ENCODE measurements around the gene CERS6. TPM values are rescaled to one million over a fixed set of nuclear protein-coding genes. Genes with fewer than 3 reads are reported as not detected.

The CERS6 gene
- total RNA-seq, 4 donors from 2014 or later, result 35.7 to 60.6 (median 39.2) TPM

- WGBS, 2 donors, result 49 to 59% methylated on average over 2 of the region's 2 CpGs
- no peaks in the 10 kb centered on the region for H3K9me3 ChIP-seq
- no peak overlapping the region for H3K27ac ChIP-seq
- H3K4me1 ChIP-seq, result peaks cover 0 to 13% of the 10 kb centered on the region in 2 donors
- intact Hi-C loops (cut with DNase I), result no loop called here
- DNase-seq, result no peak
- TF ChIP-seq, protein P1, sequence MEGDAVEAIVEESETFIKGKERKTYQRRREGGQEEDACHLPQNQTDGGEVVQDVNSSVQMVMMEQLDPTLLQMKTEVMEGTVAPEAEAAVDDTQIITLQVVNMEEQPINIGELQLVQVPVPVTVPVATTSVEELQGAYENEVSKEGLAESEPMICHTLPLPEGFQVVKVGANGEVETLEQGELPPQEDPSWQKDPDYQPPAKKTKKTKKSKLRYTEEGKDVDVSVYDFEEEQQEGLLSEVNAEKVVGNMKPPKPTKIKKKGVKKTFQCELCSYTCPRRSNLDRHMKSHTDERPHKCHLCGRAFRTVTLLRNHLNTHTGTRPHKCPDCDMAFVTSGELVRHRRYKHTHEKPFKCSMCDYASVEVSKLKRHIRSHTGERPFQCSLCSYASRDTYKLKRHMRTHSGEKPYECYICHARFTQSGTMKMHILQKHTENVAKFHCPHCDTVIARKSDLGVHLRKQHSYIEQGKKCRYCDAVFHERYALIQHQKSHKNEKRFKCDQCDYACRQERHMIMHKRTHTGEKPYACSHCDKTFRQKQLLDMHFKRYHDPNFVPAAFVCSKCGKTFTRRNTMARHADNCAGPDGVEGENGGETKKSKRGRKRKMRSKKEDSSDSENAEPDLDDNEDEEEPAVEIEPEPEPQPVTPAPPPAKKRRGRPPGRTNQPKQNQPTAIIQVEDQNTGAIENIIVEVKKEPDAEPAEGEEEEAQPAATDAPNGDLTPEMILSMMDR (IDR thresholded peaks at IDR 0.05), result no peak
- H3K27me3 ChIP-seq, result no peaks in the 10 kb centered on the region
- no peaks in the 10 kb centered on the region for H3K36me3 ChIP-seq
- no peak overlapping the region for H3K4me3 ChIP-seq (replicated peaks in 1 of 3)
Observed at GRCh38 chr2:168649562-168649961, 193.5 kb downstream of the CERS6 start.

DNA sequence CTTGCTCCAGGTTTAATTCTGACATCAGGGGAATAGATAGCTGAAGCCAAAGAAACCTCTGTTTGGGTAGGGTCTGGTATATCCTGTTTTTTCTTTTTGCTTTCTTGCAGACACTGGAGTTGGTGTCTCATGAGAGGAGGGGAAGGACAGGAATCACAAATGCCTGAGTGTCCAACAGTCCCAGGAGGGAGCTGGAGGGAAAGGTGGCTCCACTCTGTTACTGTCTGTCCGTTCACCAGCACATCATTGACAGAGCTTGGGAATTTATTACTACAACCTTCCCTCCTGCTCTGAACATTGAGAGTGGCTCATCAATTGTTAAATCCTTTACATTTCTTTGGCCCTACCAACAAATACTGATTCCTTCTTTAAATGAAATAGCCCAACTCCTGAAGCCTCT is 194.1 kb downstream of the CERS6 start:
- peaks cover 0 to 13% of the 10 kb centered on the region in 2 donors for H3K4me1 ChIP-seq
- intact Hi-C loops (cut with DNase I), result no loop called here
- 0 to 52% methylated on average over 1 of the region's 1 CpG for WGBS, 2 donors

GRCh38 chr2:168650781-168651180 is 194.7 kb downstream of the CERS6 start:
- Histone ChIP-seq H3K27me3 (no peaks in the 10 kb centered on the region), H3K36me3 (no peaks in the 10 kb centered on the region), H3K4me1 (peaks cover 0 to 13% of the 10 kb centered on the region in 2 donors), H3K9me3 (no peaks in the 10 kb centered on the region), H3K4me3 (replicated peaks in 1 of 3) (no peak overlapping the region), H3K27ac (no peak overlapping the region)
- no peak for DNase-seq
- no peak for TF ChIP-seq POLR2A (IDR thresholded peaks at IDR 0.05)
- TF ChIP-seq, protein P1 (IDR thresholded peaks at IDR 0.05), result no peak
- intact Hi-C loops (cut with DNase I), result no loop called here

More for the DNA sequence above, 194.1 kb downstream of the CERS6 start:
- no peak for DNase-seq
- H3K9me3 ChIP-seq, result no peaks in the 10 kb centered on the region
- H3K27ac ChIP-seq, result no peak overlapping the region
- no peak overlapping the region for H3K4me3 ChIP-seq (replicated peaks in 1 of 3)
- H3K36me3 ChIP-seq, result no peaks in the 10 kb centered on the region
- no peak for TF ChIP-seq POLR2A (IDR thresholded peaks at IDR 0.05)
- TF ChIP-seq, protein P1 (IDR thresholded peaks at IDR 0.05), result no peak
- H3K27me3 ChIP-seq, result no peaks in the 10 kb centered on the region

- H3K27me3 ChIP-seq, result no peaks in the 10 kb centered on the region
- H3K27ac ChIP-seq, result no peak overlapping the region
- WGBS, 2 donors, result 61 to 84% methylated on average over 3 of the region's 3 CpGs
- intact Hi-C loops (cut with DNase I), result no loop called here
- H3K36me3 ChIP-seq, result no peaks in the 10 kb centered on the region
- TF ChIP-seq, protein P1 (IDR thresholded peaks at IDR 0.05), result no peak
- TF ChIP-seq POLR2A (IDR thresholded peaks at IDR 0.05), result no peak
- DNase-seq, result no peak
- H3K4me1 ChIP-seq, result peaks cover under 1 to 13% of the 10 kb centered on the region in 2 donors
- no peak overlapping the region for H3K4me3 ChIP-seq (replicated peaks in 1 of 3)
- H3K9me3 ChIP-seq, result no peaks in the 10 kb centered on the region
Observed at GRCh38 chr2:168652997-168653921, 197.2 kb downstream of the CERS6 start.

GRCh38 chr2:168654705-168655104 is 198.6 kb downstream of the CERS6 start:
- Histone ChIP-seq H3K4me3 (replicated peaks in 1 of 3) (no peak overlapping the region), H3K36me3 (no peaks in the 10 kb centered on the region), H3K9me3 (no peaks in the 10 kb centered on the region), H3K4me1 (peaks cover 7 to 10% of the 10 kb centered on the region in 2 donors), H3K27me3 (no peaks in the 10 kb centered on the region), H3K27ac (no peak overlapping the region)
- no peak for DNase-seq
- no peak for TF ChIP-seq POLR2A (IDR thresholded peaks at IDR 0.05)
- TF ChIP-seq, protein P1 (IDR thresholded peaks at IDR 0.05), result no peak
- intact Hi-C loops (cut with DNase I), result no loop called here
- WGBS, 2 donors, result 91 to 97% methylated on average over 1 of the region's 1 CpG

Measured in thyroid gland (tissue), 4 donors.